ENCODE measurements around the gene CAMK2G.

CAMK2G gene

DNA sequence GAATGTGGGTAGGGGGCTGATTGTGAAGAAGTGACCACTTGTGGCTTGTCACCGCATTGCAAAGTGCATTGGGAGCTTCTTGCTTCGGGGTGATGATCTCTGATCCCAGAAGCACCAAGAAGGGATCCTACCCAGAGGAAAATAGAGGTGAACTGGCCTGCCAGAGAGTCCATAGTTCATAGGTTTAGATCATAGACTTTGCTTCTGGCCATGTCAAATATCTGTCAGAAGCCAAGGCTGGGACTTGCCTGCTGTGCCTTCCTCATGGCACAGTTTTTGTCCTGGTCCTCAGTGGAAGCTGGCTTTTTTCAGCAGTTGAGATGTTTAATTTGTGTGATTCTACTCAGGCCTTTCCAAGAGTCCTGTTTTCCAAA lies 87.9 kb downstream of the CAMK2G start:
- Histone ChIP-seq H3K79me2 (ENCODE audit: control insufficient read depth, insufficient read depth, low read length, poor library complexity) (peaks cover 17% of the 10 kb centered on the region), H2BK120ac (ENCODE audit: insufficient read depth, low read length, poor library complexity) (no peak overlapping the region), H3K9ac (ENCODE audit: low read length) (no peak overlapping the region), H3K27ac (ENCODE audit: low read depth, low read length) (no peak overlapping the region), H3K79me1 (ENCODE audit: low read length) (peaks cover 13% of the 10 kb centered on the region), H2AFZ (ENCODE audit: insufficient read depth, low read length, poor library complexity) (no peak overlapping the region), H3K9me3 (ENCODE audit: insufficient read depth, low read depth, low read length) (no peaks in the 10 kb centered on the region), H2BK5ac (ENCODE audit: low read depth, low read length, poor library complexity) (no peak overlapping the region), H4K12ac (ENCODE audit: low read depth, low read length) (no peak overlapping the region), H3K27me3 (ENCODE audit: insufficient read depth, low read length) (no peaks in the 10 kb centered on the region), H3K23ac (ENCODE audit: low read length) (no peak overlapping the region), H4K8ac (ENCODE audit: low read depth, low read length) (no peak overlapping the region), H3K4me1 (ENCODE audit: control insufficient read depth in 1 of 2, insufficient read depth in 2 of 2, low read length in 2 of 2) (peaks cover 4% of the 10 kb centered on the region in 2 experiments), H3K4ac (ENCODE audit: low read depth, low read length) (peak overlapping the region; percentile 77), H2AK5ac (ENCODE audit: low read length) (no peak overlapping the region), H2BK12ac (ENCODE audit: low read length) (no peak overlapping the region), H3K36me3 (ENCODE audit: control insufficient read depth in 1 of 2, insufficient read depth in 2 of 2, low read length in 2 of 2) (peaks cover 28% of the 10 kb centered on the region in 2 experiments), H4K91ac (ENCODE audit: low read depth, low read length) (no peak overlapping the region), H3K14ac (ENCODE audit: low read length) (no peak overlapping the region), H3K18ac (ENCODE audit: low read length) (no peak overlapping the region), H3K4me3 (ENCODE audit: low read depth, low read length) (peak overlapping the region; percentile 84), H3K4me2 (ENCODE audit: low read length) (peak overlapping the region; percentile 77)
- WGBS (ENCODE audit: extremely low coverage, insufficient coverage, insufficient read length): no CpG with 5 or more reads among the region's 2 CpGs
- DNase-seq: no peak

DNA sequence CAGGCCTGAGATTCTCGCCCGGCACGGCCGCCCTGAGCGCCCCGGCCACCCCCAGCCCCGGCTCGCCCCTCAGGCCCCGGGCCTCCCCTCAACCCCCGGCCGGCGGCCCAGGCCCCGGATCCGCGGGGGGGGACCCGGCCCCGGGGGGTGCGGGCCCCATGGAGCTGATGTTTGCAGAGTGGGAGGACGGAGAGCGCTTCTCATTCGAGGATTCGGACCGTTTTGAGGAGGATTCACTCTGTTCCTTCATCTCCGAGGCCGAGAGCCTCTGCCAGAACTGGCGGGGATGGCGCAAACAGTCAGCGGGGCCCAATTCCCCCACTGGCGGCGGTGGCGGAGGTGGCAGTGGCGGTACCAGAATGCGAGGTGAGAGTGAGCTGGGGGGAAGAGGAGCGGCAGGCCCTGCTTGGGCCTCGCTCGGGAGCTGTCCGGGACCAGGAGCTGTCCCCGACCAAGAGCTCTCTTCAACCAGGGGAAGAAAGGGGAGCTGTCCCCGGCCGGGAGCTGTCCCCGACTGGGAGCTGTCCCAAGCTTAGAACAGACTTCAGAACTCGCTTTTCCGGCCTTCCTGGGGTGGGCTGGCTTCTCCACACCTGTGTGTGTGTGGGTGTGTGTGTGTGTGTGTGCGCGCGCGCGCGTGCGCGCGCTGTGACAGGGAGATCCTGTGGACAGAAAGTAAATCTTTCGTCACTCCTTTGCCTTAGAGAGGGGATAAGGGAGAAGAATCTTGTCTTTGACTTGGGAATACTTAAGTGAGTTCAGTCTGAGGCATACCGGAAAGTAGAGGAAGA lies 88.4 kb downstream of the CAMK2G start:
- H3K27ac ChIP-seq (ENCODE audit: low read depth, low read length): peak overlapping the region; percentile 70
- H4K91ac ChIP-seq (ENCODE audit: low read depth, low read length): peak overlapping the region; percentile 86
- H3K4ac ChIP-seq (ENCODE audit: low read depth, low read length): peak overlapping the region; percentile 77
- peaks cover 20% of the 10 kb centered on the region for H3K79me2 ChIP-seq (ENCODE audit: control insufficient read depth, insufficient read depth, low read length, poor library complexity)
- H3K23ac ChIP-seq (ENCODE audit: low read length): no peak overlapping the region
- DNase-seq: peak in 1 of 2 donors; percentile 46
- H2AK5ac ChIP-seq (ENCODE audit: low read length): peak overlapping the region; percentile 60
- peak overlapping the region; percentile 19 for H4K12ac ChIP-seq (ENCODE audit: low read depth, low read length)
- no peak overlapping the region for H2BK12ac ChIP-seq (ENCODE audit: low read length)
- H2AFZ ChIP-seq (ENCODE audit: insufficient read depth, low read length, poor library complexity): peak overlapping the region; percentile 45
- H3K9ac ChIP-seq (ENCODE audit: low read length): peak overlapping the region; percentile 73
- H3K4me3 ChIP-seq (ENCODE audit: low read depth, low read length): peak overlapping the region; percentile 84
- peaks cover 22% of the 10 kb centered on the region in 2 experiments for H3K36me3 ChIP-seq (ENCODE audit: control insufficient read depth in 1 of 2, insufficient read depth in 2 of 2, low read length in 2 of 2)
- no peak overlapping the region for H2BK5ac ChIP-seq (ENCODE audit: low read depth, low read length, poor library complexity)
- H3K79me1 ChIP-seq (ENCODE audit: low read length): peaks cover 13% of the 10 kb centered on the region
- H3K4me2 ChIP-seq (ENCODE audit: low read length): peak overlapping the region; percentile 77
- H4K8ac ChIP-seq (ENCODE audit: low read depth, low read length): peak overlapping the region; percentile 79
- peak overlapping the region; percentile 77 for H2BK120ac ChIP-seq (ENCODE audit: insufficient read depth, low read length, poor library complexity)
- H3K18ac ChIP-seq (ENCODE audit: low read length): peak overlapping the region; percentile 93
- no CpG with 5 or more reads among the region's 54 CpGs for WGBS (ENCODE audit: extremely low coverage, insufficient coverage, insufficient read length)
- H3K14ac ChIP-seq (ENCODE audit: low read length): peak overlapping the region; percentile 89
- H3K27me3 ChIP-seq (ENCODE audit: insufficient read depth, low read length): no peaks in the 10 kb centered on the region
- no peaks in the 10 kb centered on the region for H3K9me3 ChIP-seq (ENCODE audit: insufficient read depth, low read depth, low read length)
- peaks cover 4% of the 10 kb centered on the region in 2 experiments for H3K4me1 ChIP-seq (ENCODE audit: control insufficient read depth in 1 of 2, insufficient read depth in 2 of 2, low read length in 2 of 2)

DNA sequence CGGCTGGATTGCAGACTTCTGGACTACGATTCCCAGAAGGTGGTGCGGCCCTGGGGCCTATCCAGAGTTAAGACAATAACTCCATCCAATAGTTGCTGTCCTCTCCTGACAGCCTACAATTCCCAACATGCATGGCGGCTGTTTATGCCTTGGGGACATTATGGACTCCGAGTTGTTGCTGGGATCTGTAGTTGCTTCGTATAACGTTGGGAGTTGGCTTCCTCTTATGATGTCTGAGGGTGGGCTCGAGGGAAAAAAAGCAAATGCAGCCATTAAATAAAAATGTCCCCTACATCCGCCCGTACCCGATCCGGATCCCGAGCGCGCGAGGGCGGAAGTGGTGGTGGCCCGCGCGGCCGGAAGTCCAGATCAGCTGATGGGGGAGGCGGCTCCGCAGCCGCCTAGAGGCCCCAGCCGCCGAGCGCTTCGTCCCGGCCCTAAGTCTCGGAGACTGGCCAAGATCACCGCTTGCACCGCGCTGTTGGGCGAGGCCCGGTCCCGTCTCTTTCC lies 89.1 kb downstream of the CAMK2G start, which contains the start of gene ZSWIM8:
Gene ZSWIM8, plus strand, starts transcription at position 396 of the 510 bp plus-strand sequence. CDS start 273 bp downstream, outside the sequence.
- H3K4ac ChIP-seq (ENCODE audit: low read depth, low read length): peak within 1 kb of the TSS; percentile 77
- H3K9ac ChIP-seq (ENCODE audit: low read length): peak within 1 kb of the TSS; percentile 80
- H3K79me1 ChIP-seq (ENCODE audit: low read length): peaks cover 13% of the 10 kb centered on the region
- H2BK12ac ChIP-seq (ENCODE audit: low read length): no peak within 1 kb of the TSS
- H4K91ac ChIP-seq (ENCODE audit: low read depth, low read length): peak within 1 kb of the TSS; percentile 86
- H3K18ac ChIP-seq (ENCODE audit: low read length): peak within 1 kb of the TSS; percentile 93
- no peaks in the 10 kb centered on the region for H3K9me3 ChIP-seq (ENCODE audit: insufficient read depth, low read depth, low read length)
- peak within 1 kb of the TSS; percentile 60 for H2AK5ac ChIP-seq (ENCODE audit: low read length)
- peaks cover 21% of the 10 kb centered on the region for H3K79me2 ChIP-seq (ENCODE audit: control insufficient read depth, insufficient read depth, low read length, poor library complexity)
- peak within 1 kb of the TSS; percentile 89 for H3K14ac ChIP-seq (ENCODE audit: low read length)
- H4K12ac ChIP-seq (ENCODE audit: low read depth, low read length): peak within 1 kb of the TSS; percentile 62
- peak; percentile 86 to 92 for DNase-seq
- H3K4me1 ChIP-seq (ENCODE audit: control insufficient read depth in 1 of 2, insufficient read depth in 2 of 2, low read length in 2 of 2): peaks cover 4% of the 10 kb centered on the region in 2 experiments
- peak within 1 kb of the TSS; percentile 89 for H4K8ac ChIP-seq (ENCODE audit: low read depth, low read length)
- H2BK5ac ChIP-seq (ENCODE audit: low read depth, low read length, poor library complexity): peak within 1 kb of the TSS; percentile 73
- H3K36me3 ChIP-seq (ENCODE audit: control insufficient read depth in 1 of 2, insufficient read depth in 2 of 2, low read length in 2 of 2): peaks cover 17 to 21% of the 10 kb centered on the region in 2 experiments
- no peaks in the 10 kb centered on the region for H3K27me3 ChIP-seq (ENCODE audit: insufficient read depth, low read length)
- H3K4me2 ChIP-seq (ENCODE audit: low read length): peak within 1 kb of the TSS; percentile 77
- no CpG with 5 or more reads among the region's 36 CpGs for WGBS (ENCODE audit: extremely low coverage, insufficient coverage, insufficient read length)
- H2BK120ac ChIP-seq (ENCODE audit: insufficient read depth, low read length, poor library complexity): peak within 1 kb of the TSS; percentile 77
- peak within 1 kb of the TSS; percentile 84 for H3K4me3 ChIP-seq (ENCODE audit: low read depth, low read length)
- peak within 1 kb of the TSS; percentile 82 for H2AFZ ChIP-seq (ENCODE audit: insufficient read depth, low read length, poor library complexity)
- H3K27ac ChIP-seq (ENCODE audit: low read depth, low read length): peak within 1 kb of the TSS; percentile 70
- H3K23ac ChIP-seq (ENCODE audit: low read length): no peak within 1 kb of the TSS

DNA sequence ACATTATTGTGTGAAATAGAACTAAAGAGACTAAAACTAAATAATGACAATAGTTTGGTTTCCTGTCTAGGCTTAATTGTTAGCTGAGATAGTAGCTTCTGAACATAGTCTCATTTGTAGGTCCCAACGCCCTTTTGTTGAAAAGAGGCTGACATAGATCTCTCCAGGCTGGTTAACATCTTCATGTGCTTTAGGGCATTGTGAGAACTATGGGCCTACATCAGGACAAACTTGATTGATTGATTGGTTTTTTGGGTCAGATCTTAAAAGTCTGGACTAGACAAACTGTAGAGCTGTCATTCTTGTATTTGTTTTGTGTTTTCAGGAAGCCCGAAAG lies 91.6 kb downstream of the CAMK2G start:
- Histone ChIP-seq H3K23ac (ENCODE audit: low read length) (no peak overlapping the region), H4K12ac (ENCODE audit: low read depth, low read length) (no peak overlapping the region), H4K91ac (ENCODE audit: low read depth, low read length) (no peak overlapping the region), H2AFZ (ENCODE audit: insufficient read depth, low read length, poor library complexity) (no peak overlapping the region), H4K8ac (ENCODE audit: low read depth, low read length) (no peak overlapping the region), H2BK12ac (ENCODE audit: low read length) (no peak overlapping the region), H3K36me3 (ENCODE audit: control insufficient read depth in 1 of 2, insufficient read depth in 2 of 2, low read length in 2 of 2) (peaks cover 10 to 12% of the 10 kb centered on the region in 2 experiments), H3K9me3 (ENCODE audit: insufficient read depth, low read depth, low read length) (no peaks in the 10 kb centered on the region), H3K4me3 (ENCODE audit: low read depth, low read length) (no peak overlapping the region), H3K4ac (ENCODE audit: low read depth, low read length) (peak overlapping the region; percentile 64), H3K9ac (ENCODE audit: low read length) (no peak overlapping the region), H2BK120ac (ENCODE audit: insufficient read depth, low read length, poor library complexity) (no peak overlapping the region), H3K4me2 (ENCODE audit: low read length) (peak overlapping the region; percentile 78), H2BK5ac (ENCODE audit: low read depth, low read length, poor library complexity) (no peak overlapping the region), H3K18ac (ENCODE audit: low read length) (no peak overlapping the region), H3K79me2 (ENCODE audit: control insufficient read depth, insufficient read depth, low read length, poor library complexity) (peaks cover 21% of the 10 kb centered on the region), H3K27me3 (ENCODE audit: insufficient read depth, low read length) (no peaks in the 10 kb centered on the region), H3K4me1 (ENCODE audit: control insufficient read depth in 1 of 2, insufficient read depth in 2 of 2, low read length in 2 of 2) (peaks cover 4% of the 10 kb centered on the region in 2 experiments), H3K79me1 (ENCODE audit: low read length) (peaks cover 13% of the 10 kb centered on the region), H2AK5ac (ENCODE audit: low read length) (no peak overlapping the region), H3K27ac (ENCODE audit: low read depth, low read length) (no peak overlapping the region), H3K14ac (ENCODE audit: low read length) (no peak overlapping the region)
- no CpG with 5 or more reads among the region's 2 CpGs for WGBS (ENCODE audit: extremely low coverage, insufficient coverage, insufficient read length)
- DNase-seq: no peak
